ENCODE measurements around the gene KLHL18. TPM values are rescaled to one million over a fixed set of nuclear protein-coding genes. Genes with fewer than 3 reads are reported as not detected.

Gene KLHL18
- total RNA-seq, 2 donors from 2014 or later, result 22.3 to 31.6 TPM

GRCh38 chr3:47276558-47276957 is 6.2 kb upstream of the KLHL18 start:
- Histone ChIP-seq H3K4me3 (no peak overlapping the region), H3K27ac (no peak overlapping the region), H3K27me3 (no peaks in the 10 kb centered on the region), H3K9ac (ENCODE audit: low read depth in 2 of 2, low read length in 2 of 2) (no peak overlapping the region), H3K4me1 (no peaks in the 10 kb centered on the region), H3K9me3 (no peaks in the 10 kb centered on the region), H3K36me3 (no peaks in the 10 kb centered on the region)
- DNase-seq, result no peak
- TF ChIP-seq, protein P1, sequence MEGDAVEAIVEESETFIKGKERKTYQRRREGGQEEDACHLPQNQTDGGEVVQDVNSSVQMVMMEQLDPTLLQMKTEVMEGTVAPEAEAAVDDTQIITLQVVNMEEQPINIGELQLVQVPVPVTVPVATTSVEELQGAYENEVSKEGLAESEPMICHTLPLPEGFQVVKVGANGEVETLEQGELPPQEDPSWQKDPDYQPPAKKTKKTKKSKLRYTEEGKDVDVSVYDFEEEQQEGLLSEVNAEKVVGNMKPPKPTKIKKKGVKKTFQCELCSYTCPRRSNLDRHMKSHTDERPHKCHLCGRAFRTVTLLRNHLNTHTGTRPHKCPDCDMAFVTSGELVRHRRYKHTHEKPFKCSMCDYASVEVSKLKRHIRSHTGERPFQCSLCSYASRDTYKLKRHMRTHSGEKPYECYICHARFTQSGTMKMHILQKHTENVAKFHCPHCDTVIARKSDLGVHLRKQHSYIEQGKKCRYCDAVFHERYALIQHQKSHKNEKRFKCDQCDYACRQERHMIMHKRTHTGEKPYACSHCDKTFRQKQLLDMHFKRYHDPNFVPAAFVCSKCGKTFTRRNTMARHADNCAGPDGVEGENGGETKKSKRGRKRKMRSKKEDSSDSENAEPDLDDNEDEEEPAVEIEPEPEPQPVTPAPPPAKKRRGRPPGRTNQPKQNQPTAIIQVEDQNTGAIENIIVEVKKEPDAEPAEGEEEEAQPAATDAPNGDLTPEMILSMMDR (IDR thresholded peaks at IDR 0.05), result no peak
- intact Hi-C loops (cut with DNase I), result no loop called here

DNA sequence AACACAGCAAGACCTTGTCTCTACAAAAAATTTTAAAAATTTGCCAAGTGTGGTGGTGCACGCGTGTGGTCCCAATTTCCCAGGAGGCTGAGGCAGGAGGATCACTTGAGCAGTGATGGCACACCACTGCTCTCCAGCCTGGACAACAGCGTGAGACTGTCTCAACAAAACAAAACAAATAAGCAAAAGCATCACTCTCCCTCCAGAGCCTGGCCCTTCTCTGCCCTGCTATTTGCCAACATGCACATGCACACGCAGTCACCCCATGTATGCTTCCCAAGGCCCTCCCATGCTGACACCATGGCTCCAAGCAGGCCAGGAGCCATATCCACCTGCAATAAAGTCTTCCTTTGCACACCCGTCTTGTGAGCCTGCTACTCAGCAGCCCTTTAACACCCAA is 2.2 kb upstream of the KLHL18 start:
- H3K4me1 ChIP-seq, result peaks cover 4% of the 10 kb centered on the region
- no peaks in the 10 kb centered on the region for H3K9me3 ChIP-seq
- H3K9ac ChIP-seq (ENCODE audit: low read depth in 2 of 2, low read length in 2 of 2), result no peak overlapping the region

DNA sequence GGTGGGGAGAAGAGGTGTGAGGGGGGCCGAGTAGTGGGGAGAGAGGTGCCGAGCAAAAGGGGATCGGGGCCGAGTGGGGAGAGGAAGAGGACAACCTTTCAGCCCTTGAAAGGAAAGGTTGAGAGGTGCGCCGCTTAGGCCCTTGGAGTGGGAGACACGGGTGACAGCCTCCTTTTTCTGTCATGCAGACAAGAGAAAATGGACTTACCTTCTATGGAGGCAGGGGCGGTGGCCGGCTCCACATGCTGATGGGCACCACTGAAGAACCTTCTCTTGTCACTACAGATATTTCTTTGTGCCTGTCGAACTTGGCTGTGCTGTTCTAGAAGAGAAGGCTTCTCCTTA is 421 bp downstream of the KLHL18 start:
- Histone ChIP-seq H3K4me1 (peaks cover 4% of the 10 kb centered on the region), H3K9ac (ENCODE audit: low read depth in 2 of 2, low read length in 2 of 2) (peak overlapping the region; percentile 80 to 97), H3K9me3 (no peaks in the 10 kb centered on the region), H3K4me3 (peak overlapping the region; percentile 93), H3K27me3 (no peaks in the 10 kb centered on the region), H3K36me3 (no peaks in the 10 kb centered on the region), H3K27ac (peak overlapping the region; percentile 90)
- DNase-seq, result peak; percentile 39
- TF ChIP-seq, protein P1 (IDR thresholded peaks at IDR 0.05), result no peak
- intact Hi-C loops (cut with DNase I), result no loop called here

More for the DNA sequence above, 2.2 kb upstream of the KLHL18 start:
- DNase-seq, result no peak
- intact Hi-C loops (cut with DNase I), result no loop called here
- Histone ChIP-seq H3K4me3 (no peak overlapping the region), H3K36me3 (no peaks in the 10 kb centered on the region), H3K27ac (no peak overlapping the region), H3K27me3 (no peaks in the 10 kb centered on the region)
- TF ChIP-seq, protein P1 (IDR thresholded peaks at IDR 0.05), result no peak

DNA sequence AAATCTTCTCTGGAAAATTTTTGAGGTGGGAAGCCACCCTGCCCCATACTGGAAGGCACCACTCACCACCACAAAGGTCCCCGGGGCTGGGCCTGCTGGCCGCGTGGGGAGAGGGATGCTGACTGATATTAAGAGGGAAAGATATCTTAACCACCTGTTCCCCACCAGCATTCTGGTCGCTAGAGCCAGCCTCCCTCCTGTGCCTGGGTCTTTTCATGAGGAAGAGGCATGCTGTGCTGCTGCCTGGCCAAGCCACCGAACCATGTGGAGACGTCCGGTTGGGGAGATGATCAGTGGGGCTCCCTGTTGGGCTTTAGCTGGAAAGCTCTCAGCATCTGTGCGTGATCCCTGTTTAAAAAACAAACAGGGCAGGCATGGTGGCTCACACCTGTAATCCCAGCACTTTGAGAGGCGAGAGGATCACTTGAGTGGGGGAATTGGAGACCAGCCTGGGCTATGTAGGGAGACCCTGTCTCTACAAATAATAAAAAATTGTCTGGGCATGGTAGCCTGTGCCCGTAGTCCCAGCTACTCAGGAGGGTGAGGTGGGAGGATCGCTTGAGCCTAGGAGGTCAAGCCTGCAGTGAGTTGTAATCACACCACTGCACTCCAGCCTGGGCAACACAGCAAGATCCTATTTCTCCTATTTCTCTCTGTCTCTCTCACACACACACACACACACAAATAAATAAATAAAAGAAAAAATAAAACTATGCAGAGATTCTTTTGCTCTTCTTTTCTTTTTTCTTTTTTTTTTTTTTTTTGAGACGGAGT is 1.0 kb downstream of the KLHL18 start:
- H3K4me3 ChIP-seq, result peak overlapping the region; percentile 93
- TF ChIP-seq, protein P1 (IDR thresholded peaks at IDR 0.05), result no peak
- H3K36me3 ChIP-seq, result no peaks in the 10 kb centered on the region
- H3K27me3 ChIP-seq, result no peaks in the 10 kb centered on the region
- H3K4me1 ChIP-seq, result peaks cover 4% of the 10 kb centered on the region
- no peaks in the 10 kb centered on the region for H3K9me3 ChIP-seq
- peak overlapping the region; percentile 80 to 97 for H3K9ac ChIP-seq (ENCODE audit: low read depth in 2 of 2, low read length in 2 of 2)
- H3K27ac ChIP-seq, result peak overlapping the region; percentile 90
- no peak for DNase-seq
- intact Hi-C loops (cut with DNase I), result no loop called here

DNA sequence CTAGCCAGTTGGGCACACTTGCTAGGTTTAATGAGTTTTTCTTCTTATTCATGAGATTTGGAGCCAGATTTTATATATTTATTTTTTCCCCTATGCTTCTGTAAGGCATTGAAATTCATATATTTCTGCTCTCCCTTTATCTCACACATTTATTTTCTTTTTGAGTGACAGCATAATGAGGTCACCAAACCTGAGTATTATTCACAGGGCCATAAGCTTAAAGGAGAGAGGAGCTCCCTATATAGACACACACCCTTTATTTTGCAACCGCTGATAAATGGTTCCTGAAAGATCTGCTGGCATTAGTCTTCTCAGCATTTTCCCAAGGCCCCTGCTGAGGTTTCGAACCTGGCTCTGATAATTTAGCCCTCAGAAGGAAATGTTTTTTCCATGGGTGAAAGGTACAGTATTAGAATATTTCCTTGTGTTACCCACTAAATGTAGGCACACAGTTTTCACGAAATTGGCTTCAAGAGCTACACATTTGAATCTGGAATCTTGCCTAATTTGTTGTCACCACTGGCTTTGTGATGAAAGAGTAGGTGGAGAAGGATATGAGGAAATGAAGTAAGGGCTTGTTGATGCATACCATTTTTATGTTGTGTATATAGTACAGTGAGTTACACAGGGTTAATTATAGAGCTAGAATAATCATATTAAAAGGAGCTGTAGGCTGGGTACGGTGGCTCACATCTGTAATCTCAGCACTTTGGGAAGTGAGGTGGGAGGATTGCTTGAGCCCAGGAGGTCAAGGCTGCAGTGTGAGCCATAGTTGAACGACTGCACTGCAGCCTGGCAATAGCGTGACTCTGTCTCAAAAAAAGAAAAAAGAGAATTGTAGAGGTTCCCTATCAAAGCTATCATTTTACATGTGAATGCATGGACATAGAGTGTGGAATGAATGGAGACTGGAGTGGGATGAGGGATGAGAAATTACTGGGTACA is 6.5 kb downstream of the KLHL18 start:
- Histone ChIP-seq H3K27ac (no peak overlapping the region), H3K4me1 (no peaks in the 10 kb centered on the region)

More for the DNA sequence above, 6.5 kb downstream of the KLHL18 start:
- no peaks in the 10 kb centered on the region for H3K36me3 ChIP-seq
- TF ChIP-seq, protein P1 (IDR thresholded peaks at IDR 0.05), result no peak
- H3K4me3 ChIP-seq, result no peak overlapping the region
- no peaks in the 10 kb centered on the region for H3K27me3 ChIP-seq
- DNase-seq, result no peak
- H3K9me3 ChIP-seq, result no peaks in the 10 kb centered on the region
- no peak overlapping the region for H3K9ac ChIP-seq (ENCODE audit: low read depth in 2 of 2, low read length in 2 of 2)
- intact Hi-C loops (cut with DNase I), result no loop called here
